Measurements from ENCODE around the gene MRPS27. TPM values are rescaled to one million over a fixed set of nuclear protein-coding genes. Genes with fewer than 3 reads are reported as not detected.

The MRPS27 gene
- total and polyA plus RNA-seq, 2 of the 13 experiments (the other 11 are each of a cell fraction or from before 2014, with no cell fraction given) = 71.8 to 115 TPM

GRCh38 chr5:72293495-72294055 lies 26.5 kb downstream of the MRPS27 start:
- no peak for ATAC-seq
- FAIRE-seq = no peak
- no peak overlapping the region for H3K4me3 ChIP-seq (replicated peaks in 1 of 3; ENCODE audit: insufficient read depth in 1 of 3, low read depth in 2 of 3, low read length in 3 of 3)
- H3K9me3 ChIP-seq (ENCODE audit: low read length) = no peaks in the 10 kb centered on the region
- H3K36me3 ChIP-seq (replicated peaks in 1 of 2; ENCODE audit: control insufficient read depth in 1 of 2, insufficient read depth in 2 of 2, low read length in 2 of 2) = peaks cover 2 to 27% of the 10 kb centered on the region in 2 experiments; a peak in 4 of 5 replicates
- in situ Hi-C loops (cut with HindIII; ENCODE audit: extremely low pct_ligation_motif_present, low pct_unique_long_range_greater_than_20kb) (no loop called here), intact Hi-C loops (cut with micrococcal nuclease; ENCODE audit: unreplicated experiment) (loop anchor here (2.0 kb wide), 1 partner anchor 15 kb away; no protein-coding TSS in a partner anchor)
- WGBS (ENCODE audit: low lambda C conversion rate) = 92% methylated on average over 3 of the region's 3 CpGs
- ChIA-PET POLR2A (interaction anchor here (2.0 to 2.6 kb wide), 2 partner anchors 12 to 15 kb away, joined by 10 read pairs; no protein-coding TSS in a partner anchor), CTCF (ENCODE audit: low intra/inter-chr PET ratio, low total read pairs) (no interaction called here)
- no peak for DNase-seq (ENCODE audit: low spot score)
- TF ChIP-seq MAFF (IDR thresholded peaks at IDR 0.05; ENCODE audit: low read depth, low read length) (0 out of 2 replicates have a peak, but pooled peaks have one; percentile 21), MAFK (conservative IDR thresholded peaks at IDR 0.05 in 1 of 2, IDR thresholded peaks at IDR 0.05 in 1 of 2; ENCODE audit: low read length in 2 of 2) (peak; percentile 59 to 64), ZNF343 (CRISPR knock-in tag; IDR thresholded peaks at IDR 0.05) (no peak), NFE2L2 (IDR thresholded peaks at IDR 0.05; ENCODE audit: low read length) (peak; percentile 77), ZNF703 (CRISPR knock-in tag; IDR thresholded peaks at IDR 0.05; ENCODE audit: borderline replicate concordance) (no peak), PITX1 (CRISPR knock-in tag; IDR thresholded peaks at IDR 0.05) (no peak), PHF21A (CRISPR knock-in tag; IDR thresholded peaks at IDR 0.05) (no peak)
- H3K4me1 ChIP-seq (ENCODE audit: insufficient read depth, low read length) = peaks cover 54% of the 10 kb centered on the region
- peak overlapping the region; percentile 29 for H3K27ac ChIP-seq (ENCODE audit: extremely low read length, insufficient read depth, low read length)
- H4K20me1 ChIP-seq (ENCODE audit: insufficient read depth, low read length) = no peaks in the 10 kb centered on the region
- BruUV-seq (replicated peaks) = no TSS peak
- no peaks in the 10 kb centered on the region for H3K27me3 ChIP-seq (ENCODE audit: control insufficient read depth in 1 of 2, insufficient read depth in 2 of 2, low read length in 2 of 2)
- peaks cover 28% of the 10 kb centered on the region for H3K79me2 ChIP-seq (ENCODE audit: insufficient read depth, low read length)
- peak overlapping the region; percentile 13; the same call in 1 of the 2 replicates for H3K4me2 ChIP-seq (ENCODE audit: low read depth, low read length)
- no peak overlapping the region for H2AFZ ChIP-seq (ENCODE audit: low read length)
- no peak overlapping the region for H3K9ac ChIP-seq (ENCODE audit: insufficient read depth, low read depth, low read length)

GRCh38 chr5:72292411-72292810 lies 27.6 kb downstream of the MRPS27 start:
- intact Hi-C loops (cut with micrococcal nuclease; ENCODE audit: unreplicated experiment) = no loop called here
- H2AFZ ChIP-seq (ENCODE audit: low read length) = no peak overlapping the region
- BruUV-seq (replicated peaks) = no TSS peak
- H3K4me2 ChIP-seq (ENCODE audit: low read depth, low read length) = no peak overlapping the region
- peaks cover 2 to 34% of the 10 kb centered on the region in 2 experiments for H3K36me3 ChIP-seq (replicated peaks in 1 of 2; ENCODE audit: control insufficient read depth in 1 of 2, insufficient read depth in 2 of 2, low read length in 2 of 2)
- H3K9ac ChIP-seq (ENCODE audit: insufficient read depth, low read depth, low read length) = 0 out of 2 replicates have a peak overlapping the region, but pooled peaks have one; percentile 19
- H3K79me2 ChIP-seq (ENCODE audit: insufficient read depth, low read length) = peaks cover 19% of the 10 kb centered on the region
- H3K4me1 ChIP-seq (ENCODE audit: insufficient read depth, low read length) = peaks cover 54% of the 10 kb centered on the region
- 0 out of 3 replicates have a peak, but pooled peaks have one; percentile 28 for ATAC-seq
- FAIRE-seq = no peak
- CTCF ChIA-PET (ENCODE audit: low intra/inter-chr PET ratio, low total read pairs) = no interaction called here
- H3K27ac ChIP-seq (ENCODE audit: extremely low read length, insufficient read depth, low read length) = peak overlapping the region; percentile 31
- no peaks in the 10 kb centered on the region for H4K20me1 ChIP-seq (ENCODE audit: insufficient read depth, low read length)
- DNase-seq (ENCODE audit: low spot score) = no peak
- in situ Hi-C loops (cut with HindIII; ENCODE audit: extremely low pct_ligation_motif_present, low pct_unique_long_range_greater_than_20kb) = no loop called here
- no peaks in the 10 kb centered on the region for H3K27me3 ChIP-seq (ENCODE audit: control insufficient read depth in 1 of 2, insufficient read depth in 2 of 2, low read length in 2 of 2)
- no peak overlapping the region for H3K4me3 ChIP-seq (replicated peaks in 1 of 3; ENCODE audit: insufficient read depth in 1 of 3, low read depth in 2 of 3, low read length in 3 of 3)
- 78% methylated on average over 1 of the region's 1 CpG for WGBS (ENCODE audit: low lambda C conversion rate)
- POLR2A ChIA-PET = interaction anchor here (1.1 to 2.6 kb wide), 5 partner anchors 9 to 28 kb away, joined by 4 to 10 read pairs (median 7); partner anchors contain the start of genes MRPS27 and PTCD2
- H3K9me3 ChIP-seq (ENCODE audit: low read length) = no peaks in the 10 kb centered on the region
- TF ChIP-seq E2F1 (CRISPR knock-in tag; IDR thresholded peaks at IDR 0.05) (0 out of 2 replicates have a peak, but pooled peaks have one; percentile 13), ZNF792 (CRISPR knock-in tag; IDR thresholded peaks at IDR 0.05) (no peak), ZBTB38 (CRISPR knock-in tag; IDR thresholded peaks at IDR 0.05) (no peak), ZNF704 (CRISPR knock-in tag; IDR thresholded peaks at IDR 0.05; ENCODE audit: borderline replicate concordance) (no peak), ZNF224 (CRISPR knock-in tag; IDR thresholded peaks at IDR 0.05) (no peak), HNF4A (CRISPR knock-in tag; IDR thresholded peaks at IDR 0.05) (peak; percentile 48; the same call in 1 of the 2 replicates), ZNF710 (CRISPR knock-in tag; IDR thresholded peaks at IDR 0.05; ENCODE audit: borderline replicate concordance) (no peak)

Measured in HepG2 (cell line).